Measurements from ENCODE around the gene TRAM2. TPM values are rescaled to one million over a fixed set of nuclear protein-coding genes. Genes with fewer than 3 reads are reported as not detected.

The TRAM2 gene
- total and polyA plus RNA-seq, 10 of the 15 experiments (the other 5 are each of a cell fraction or from before 2014, with no cell fraction given): 2.5 to 15.0 (median 11.0) TPM

DNA sequence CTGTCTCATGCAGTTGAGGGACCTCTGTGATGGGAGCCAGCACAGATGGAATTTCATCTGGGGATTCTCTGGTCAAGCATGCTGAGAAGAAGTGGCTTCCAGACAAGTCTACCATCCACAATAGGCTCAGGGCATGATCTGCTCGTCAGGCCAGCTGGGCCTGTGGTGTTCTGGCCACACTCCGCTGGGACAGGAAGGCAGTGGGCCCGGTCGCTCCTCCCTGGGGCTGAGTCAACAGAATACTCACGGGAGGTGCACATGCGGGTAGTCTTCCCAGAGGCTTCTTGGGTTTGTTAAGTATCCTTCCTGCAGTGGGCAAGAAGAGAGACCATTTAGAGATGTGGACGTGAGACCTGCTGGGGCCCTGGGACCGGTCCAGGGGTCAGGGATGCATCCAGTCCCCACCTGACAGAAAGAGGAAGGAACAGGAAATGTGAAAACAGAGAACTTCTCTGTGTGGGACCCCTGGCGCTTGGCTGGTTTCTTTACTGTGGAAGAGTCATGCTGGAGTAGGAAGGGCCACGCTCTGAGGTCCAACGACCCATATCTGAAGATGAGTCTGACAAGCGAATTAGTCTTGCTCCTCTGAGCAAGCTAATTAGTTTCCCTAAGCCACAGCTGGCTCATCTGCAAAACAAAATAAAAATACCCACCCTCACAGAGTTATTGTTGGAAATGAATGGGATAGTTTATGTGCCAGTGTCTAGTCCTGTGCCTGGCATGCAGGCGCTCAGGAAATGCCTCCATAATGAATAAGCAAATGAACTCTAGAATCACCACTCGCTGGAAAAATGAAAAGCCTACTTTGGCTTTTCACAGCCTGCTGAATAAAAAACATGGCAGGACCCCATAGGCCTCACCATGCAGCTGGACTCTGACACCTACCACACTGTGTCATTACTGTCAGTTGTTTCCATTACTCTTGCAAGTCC, 67.3 kb downstream of the TRAM2 start (continued):
- no peak for TF ChIP-seq CBX3 (IDR thresholded peaks at IDR 0.05; ENCODE audit: borderline replicate concordance, low read depth)
- TF ChIP-seq, protein P1, sequence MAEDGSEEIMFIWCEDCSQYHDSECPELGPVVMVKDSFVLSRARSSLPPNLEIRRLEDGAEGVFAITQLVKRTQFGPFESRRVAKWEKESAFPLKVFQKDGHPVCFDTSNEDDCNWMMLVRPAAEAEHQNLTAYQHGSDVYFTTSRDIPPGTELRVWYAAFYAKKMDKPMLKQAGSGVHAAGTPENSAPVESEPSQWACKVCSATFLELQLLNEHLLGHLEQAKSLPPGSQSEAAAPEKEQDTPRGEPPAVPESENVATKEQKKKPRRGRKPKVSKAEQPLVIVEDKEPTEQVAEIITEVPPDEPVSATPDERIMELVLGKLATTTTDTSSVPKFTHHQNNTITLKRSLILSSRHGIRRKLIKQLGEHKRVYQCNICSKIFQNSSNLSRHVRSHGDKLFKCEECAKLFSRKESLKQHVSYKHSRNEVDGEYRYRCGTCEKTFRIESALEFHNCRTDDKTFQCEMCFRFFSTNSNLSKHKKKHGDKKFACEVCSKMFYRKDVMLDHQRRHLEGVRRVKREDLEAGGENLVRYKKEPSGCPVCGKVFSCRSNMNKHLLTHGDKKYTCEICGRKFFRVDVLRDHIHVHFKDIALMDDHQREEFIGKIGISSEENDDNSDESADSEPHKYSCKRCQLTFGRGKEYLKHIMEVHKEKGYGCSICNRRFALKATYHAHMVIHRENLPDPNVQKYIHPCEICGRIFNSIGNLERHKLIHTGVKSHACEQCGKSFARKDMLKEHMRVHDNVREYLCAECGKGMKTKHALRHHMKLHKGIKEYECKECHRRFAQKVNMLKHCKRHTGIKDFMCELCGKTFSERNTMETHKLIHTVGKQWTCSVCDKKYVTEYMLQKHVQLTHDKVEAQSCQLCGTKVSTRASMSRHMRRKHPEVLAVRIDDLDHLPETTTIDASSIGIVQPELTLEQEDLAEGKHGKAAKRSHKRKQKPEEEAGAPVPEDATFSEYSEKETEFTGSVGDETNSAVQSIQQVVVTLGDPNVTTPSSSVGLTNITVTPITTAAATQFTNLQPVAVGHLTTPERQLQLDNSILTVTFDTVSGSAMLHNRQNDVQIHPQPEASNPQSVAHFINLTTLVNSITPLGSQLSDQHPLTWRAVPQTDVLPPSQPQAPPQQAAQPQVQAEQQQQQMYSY (CRISPR knock-in tag; IDR thresholded peaks at IDR 0.05): no peak
- TF ChIP-seq HSF1 (IDR thresholded peaks at IDR 0.05; ENCODE audit: low read depth, low read length): no peak
- TF ChIP-seq GATAD2B (conservative IDR thresholded peaks at IDR 0.05; ENCODE audit: low read depth): no peak
- TF ChIP-seq HCFC1 (IDR thresholded peaks at IDR 0.05; ENCODE audit: low read length): no peak
- TF ChIP-seq EED (IDR thresholded peaks at IDR 0.05; ENCODE audit: low read depth): no peak
